IPS DF 4.7 (cell line): ENCODE data around the gene PDPR.
"Not testable (repeated sequence)": the region's sequence is repeated elsewhere in the genome, so short reads cannot be mapped to it uniquely, and the experiment has no call there.

Source experiments
- DNase-seq: peaks from one replicate; pipeline ENCODE4 v3.0.0-alpha.2; 2013; ENCODE audit warnings: low spot score; ENCODE audit errors: extremely low read depth

The PDPR gene

GRCh38 chr16:70127706-70128105, 13.6 kb downstream of the PDPR start:
- not testable (repeated sequence) for DNase-seq

GRCh38 chr16:70128844-70129243, 14.7 kb downstream of the PDPR start:
- DNase-seq, result not testable (repeated sequence)

GRCh38 chr16:70135796-70136195, 21.7 kb downstream of the PDPR start:
- not testable (repeated sequence) for DNase-seq

- DNase-seq, result not testable (repeated sequence)
These were observed 22.5 kb downstream of the PDPR start for GRCh38 chr16:70136595-70136994.

GRCh38 chr16:70142739-70143138, 28.6 kb downstream of the PDPR start:
- DNase-seq, result not testable (repeated sequence)

GRCh38 chr16:70143231-70143895, 29.2 kb downstream of the PDPR start:
- DNase-seq, result not testable (repeated sequence)

GRCh38 chr16:70147853-70148252, 33.7 kb downstream of the PDPR start:
- DNase-seq, result not testable (repeated sequence)

GRCh38 chr16:70148453-70148852, 34.3 kb downstream of the PDPR start:
- DNase-seq, result not testable (repeated sequence)

GRCh38 chr16:70149296-70149695, 35.2 kb downstream of the PDPR start:
- not testable (repeated sequence) for DNase-seq

- no peak for DNase-seq
These were observed 37.3 kb downstream of the PDPR start for GRCh38 chr16:70151391-70151790.

GRCh38 chr16:70151941-70152509, 37.9 kb downstream of the PDPR start:
- DNase-seq, result no peak

GRCh38 chr16:70152578-70153302, 38.6 kb downstream of the PDPR start:
- DNase-seq, result no peak

GRCh38 chr16:70154736-70155135, 40.6 kb downstream of the PDPR start:
- DNase-seq, result not testable (repeated sequence)

GRCh38 chr16:70156207-70156978, 42.3 kb downstream of the PDPR start:
- no peak for DNase-seq

- DNase-seq, result no peak
These were observed 43.0 kb downstream of the PDPR start for GRCh38 chr16:70157105-70157476.

GRCh38 chr16:70157477-70158260, 43.5 kb downstream of the PDPR start:
- DNase-seq, result no peak

- no peak for DNase-seq
These were observed 44.3 kb downstream of the PDPR start for GRCh38 chr16:70158261-70158939.

- no peak for DNase-seq
These were observed 45.5 kb downstream of the PDPR start for GRCh38 chr16:70159355-70160348.

GRCh38 chr16:70160388-70160787, 46.3 kb downstream of the PDPR start:
- no peak for DNase-seq
